ENCODE results near the gene SLC44A3. TPM values are rescaled to one million over a fixed set of nuclear protein-coding genes. Genes with fewer than 3 reads are reported as not detected.

Gene SLC44A3
- total RNA-seq, 2 donors from 2014 or later, result 5.5 to 6.3 TPM

GRCh38 chr1:94863919-94864318, 43.8 kb downstream of the SLC44A3 start:
- no peak overlapping the region for H3K4me3 Mint-ChIP-seq
- peak overlapping the region; percentile 54 for H3K27ac ChIP-seq (ENCODE audit: low read depth, low read length)

GRCh38 chr1:94864821-94865220, 44.7 kb downstream of the SLC44A3 start:
- Mint-ChIP-seq H3K9me3 (no peaks in the 10 kb centered on the region), H3K27ac (no peak overlapping the region), H3K4me3 (no peak overlapping the region), H3K36me3 (ENCODE audit: low read depth) (no peaks in the 10 kb centered on the region), H3K4me1 (peaks cover 27% of the 10 kb centered on the region), H3K27me3 (ENCODE audit: insufficient read depth) (no peaks in the 10 kb centered on the region)
- Histone ChIP-seq H3K27ac (ENCODE audit: low read depth, low read length) (peak overlapping the region; percentile 1), H3K4me3 (ENCODE audit: low read length) (no peak overlapping the region), H3K4me1 (ENCODE audit: control insufficient read depth, insufficient read depth, low read length) (peaks cover 4% of the 10 kb centered on the region), H3K9me3 (ENCODE audit: control insufficient read depth, low read length) (no peaks in the 10 kb centered on the region), H3K27me3 (ENCODE audit: control insufficient read depth, insufficient read depth, low read length, poor library complexity, severe bottlenecking) (no peaks in the 10 kb centered on the region), H3K36me3 (ENCODE audit: control insufficient read depth, insufficient read depth, low read length) (no peaks in the 10 kb centered on the region), H3K9ac (ENCODE audit: extremely low read depth, low read length, poor library complexity, severe bottlenecking) (no peak overlapping the region)
- DNase-seq, result no peak
- no peak for TF ChIP-seq CTCF (conservative IDR thresholded peaks at IDR 0.05)
- WGBS, 2 experiments (ENCODE audit: insufficient coverage in 1 of 2, insufficient read length in 1 of 2), result 47 to 65% methylated on average over 3 to 8 of the region's 9 CpGs

More at GRCh38 chr1:94863919-94864318, 43.8 kb downstream of the SLC44A3 start:
- Histone ChIP-seq H3K27me3 (ENCODE audit: control insufficient read depth, insufficient read depth, low read length, poor library complexity, severe bottlenecking) (no peaks in the 10 kb centered on the region), H3K36me3 (ENCODE audit: control insufficient read depth, insufficient read depth, low read length) (no peaks in the 10 kb centered on the region), H3K9ac (ENCODE audit: extremely low read depth, low read length, poor library complexity, severe bottlenecking) (no peak overlapping the region), H3K9me3 (ENCODE audit: control insufficient read depth, low read length) (no peaks in the 10 kb centered on the region), H3K4me3 (ENCODE audit: low read length) (no peak overlapping the region), H3K4me1 (ENCODE audit: control insufficient read depth, insufficient read depth, low read length) (peaks cover 4% of the 10 kb centered on the region)
- Mint-ChIP-seq H3K9me3 (no peaks in the 10 kb centered on the region), H3K4me1 (peaks cover 31% of the 10 kb centered on the region), H3K36me3 (ENCODE audit: low read depth) (no peaks in the 10 kb centered on the region), H3K27me3 (ENCODE audit: insufficient read depth) (no peaks in the 10 kb centered on the region), H3K27ac (no peak overlapping the region)
- TF ChIP-seq CTCF (conservative IDR thresholded peaks at IDR 0.05), result no peak
- 53 to 71% methylated on average over 3 to 4 of the region's 4 CpGs for WGBS, 2 experiments (ENCODE audit: insufficient coverage in 1 of 2, insufficient read length in 1 of 2)
- no peak for DNase-seq

GRCh38 chr1:94865360-94865759, 45.2 kb downstream of the SLC44A3 start:
- Histone ChIP-seq H3K27ac (ENCODE audit: low read depth, low read length) (peak overlapping the region; percentile 47), H3K36me3 (ENCODE audit: control insufficient read depth, insufficient read depth, low read length) (no peaks in the 10 kb centered on the region), H3K27me3 (ENCODE audit: control insufficient read depth, insufficient read depth, low read length, poor library complexity, severe bottlenecking) (no peaks in the 10 kb centered on the region), H3K9me3 (ENCODE audit: control insufficient read depth, low read length) (no peaks in the 10 kb centered on the region), H3K9ac (ENCODE audit: extremely low read depth, low read length, poor library complexity, severe bottlenecking) (no peak overlapping the region), H3K4me1 (ENCODE audit: control insufficient read depth, insufficient read depth, low read length) (peaks cover 4% of the 10 kb centered on the region), H3K4me3 (ENCODE audit: low read length) (no peak overlapping the region)
- DNase-seq, result no peak
- TF ChIP-seq CTCF (conservative IDR thresholded peaks at IDR 0.05), result no peak
- Mint-ChIP-seq H3K27me3 (ENCODE audit: insufficient read depth) (no peaks in the 10 kb centered on the region), H3K4me3 (no peak overlapping the region), H3K4me1 (peaks cover 27% of the 10 kb centered on the region), H3K36me3 (ENCODE audit: low read depth) (no peaks in the 10 kb centered on the region), H3K27ac (peak overlapping the region; percentile 14), H3K9me3 (no peaks in the 10 kb centered on the region)
- 91 to 100% methylated on average over 2 to 4 of the region's 4 CpGs for WGBS, 2 experiments (ENCODE audit: insufficient coverage in 1 of 2, insufficient read length in 1 of 2)
